GM20000 (cell line): ENCODE results near the gene NKX1-1.

Source experiments
- DNase-seq: peaks from one replicate; pipeline ENCODE4 v3.0.0; 2012; ENCODE audit warnings: low spot score
- TF ChIP-seq, protein P1 (sequence below): IDR thresholded peaks from 2 replicates; pipeline ENCODE4 v1.5.1; 2012; ENCODE audit warnings: mild to moderate bottlenecking, control low read depth; ENCODE audit errors: extremely low read depth, missing control alignments

The NKX1-1 gene

GRCh38 chr4:1419708-1420107 is 13.5 kb upstream of the NKX1-1 start:
- DNase-seq: no peak
- TF ChIP-seq, protein P1, sequence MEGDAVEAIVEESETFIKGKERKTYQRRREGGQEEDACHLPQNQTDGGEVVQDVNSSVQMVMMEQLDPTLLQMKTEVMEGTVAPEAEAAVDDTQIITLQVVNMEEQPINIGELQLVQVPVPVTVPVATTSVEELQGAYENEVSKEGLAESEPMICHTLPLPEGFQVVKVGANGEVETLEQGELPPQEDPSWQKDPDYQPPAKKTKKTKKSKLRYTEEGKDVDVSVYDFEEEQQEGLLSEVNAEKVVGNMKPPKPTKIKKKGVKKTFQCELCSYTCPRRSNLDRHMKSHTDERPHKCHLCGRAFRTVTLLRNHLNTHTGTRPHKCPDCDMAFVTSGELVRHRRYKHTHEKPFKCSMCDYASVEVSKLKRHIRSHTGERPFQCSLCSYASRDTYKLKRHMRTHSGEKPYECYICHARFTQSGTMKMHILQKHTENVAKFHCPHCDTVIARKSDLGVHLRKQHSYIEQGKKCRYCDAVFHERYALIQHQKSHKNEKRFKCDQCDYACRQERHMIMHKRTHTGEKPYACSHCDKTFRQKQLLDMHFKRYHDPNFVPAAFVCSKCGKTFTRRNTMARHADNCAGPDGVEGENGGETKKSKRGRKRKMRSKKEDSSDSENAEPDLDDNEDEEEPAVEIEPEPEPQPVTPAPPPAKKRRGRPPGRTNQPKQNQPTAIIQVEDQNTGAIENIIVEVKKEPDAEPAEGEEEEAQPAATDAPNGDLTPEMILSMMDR: no peak

- TF ChIP-seq, protein P1: no peak
- DNase-seq: no peak
Observed at GRCh38 chr4:1418494-1419285, 12.4 kb upstream of the NKX1-1 start.

GRCh38 chr4:1417522-1418390 is 11.5 kb upstream of the NKX1-1 start:
- no peak for DNase-seq
- TF ChIP-seq, protein P1: no peak

DNA sequence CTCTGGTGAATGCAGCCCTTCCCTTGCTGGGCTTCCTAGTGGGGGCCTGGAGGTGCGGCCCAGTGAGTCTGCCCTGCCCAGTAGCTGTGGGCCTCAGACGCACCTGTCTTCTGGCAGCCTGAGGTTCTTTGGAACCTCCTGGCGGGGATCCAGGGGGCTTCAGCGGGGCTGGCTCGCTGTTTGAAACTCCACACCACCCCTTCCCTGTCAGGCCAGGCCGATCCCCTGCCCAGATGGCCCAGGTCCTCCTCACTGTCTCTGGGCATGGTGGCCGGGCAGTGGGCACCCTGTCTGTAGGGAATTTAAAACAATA is 10.7 kb upstream of the NKX1-1 start:
- no peak for DNase-seq

DNA sequence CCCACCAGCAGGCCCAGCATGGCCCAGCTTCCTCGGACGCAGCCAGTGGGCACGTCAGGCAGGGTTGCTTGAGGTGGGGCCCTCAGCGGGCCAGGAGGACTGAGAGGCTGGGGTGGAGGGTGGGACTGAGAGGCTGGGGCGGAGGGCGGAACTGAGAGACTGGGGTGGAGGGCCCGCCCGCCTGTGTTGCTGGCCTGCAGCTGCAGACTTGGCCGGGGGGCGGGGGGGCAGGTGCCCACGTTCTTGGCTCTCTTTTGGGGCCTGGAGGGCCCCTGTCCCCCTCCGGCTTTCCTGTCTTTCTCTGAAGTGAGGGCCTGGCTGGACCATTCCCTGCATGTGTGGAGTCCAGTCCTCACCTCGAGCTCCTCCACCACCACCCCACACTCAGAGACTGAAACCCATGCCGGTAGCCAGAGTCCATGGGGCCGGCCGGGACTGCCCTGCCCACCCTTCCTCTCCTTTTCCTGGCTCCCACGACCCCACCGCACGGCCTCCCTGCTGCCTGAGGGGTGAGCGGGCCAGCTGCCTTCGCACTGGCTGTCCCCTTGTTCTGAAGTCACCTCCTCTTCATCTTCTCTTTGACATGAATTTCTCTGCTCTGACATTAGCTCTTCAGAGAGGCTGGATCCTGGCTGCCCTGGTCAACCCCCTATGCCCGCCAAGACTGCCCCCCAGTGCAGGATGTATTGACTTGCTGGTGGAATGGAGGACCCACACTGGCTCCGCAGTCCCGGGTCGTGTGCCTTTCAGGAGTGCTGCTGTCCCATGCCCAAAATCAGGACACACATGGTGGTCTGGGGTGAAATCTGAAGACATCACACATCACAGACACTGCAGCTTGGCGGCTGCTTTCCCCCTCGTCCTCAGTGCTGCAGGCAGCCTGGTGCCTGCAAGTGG is 10.1 kb upstream of the NKX1-1 start:
- TF ChIP-seq, protein P1: no peak
- DNase-seq: peak; percentile 10

More for the DNA sequence above, 10.7 kb upstream of the NKX1-1 start:
- TF ChIP-seq, protein P1: no peak

GRCh38 chr4:1415681-1415981 is 9.4 kb upstream of the NKX1-1 start:
- TF ChIP-seq, protein P1: no peak
- DNase-seq: no peak
